ENCODE results near the gene SPATA2L. TPM values are rescaled to one million over a fixed set of nuclear protein-coding genes. Genes with fewer than 3 reads are reported as not detected.
A peak's percentile ranks its signal among the peaks of the same experiment; 100 is the strongest.

The SPATA2L gene
- total and polyA plus RNA-seq, 2 of the 8 experiments (the other 6 are each of a cell fraction or from before 2014, with no cell fraction given): 9.3 to 12.5 TPM

DNA sequence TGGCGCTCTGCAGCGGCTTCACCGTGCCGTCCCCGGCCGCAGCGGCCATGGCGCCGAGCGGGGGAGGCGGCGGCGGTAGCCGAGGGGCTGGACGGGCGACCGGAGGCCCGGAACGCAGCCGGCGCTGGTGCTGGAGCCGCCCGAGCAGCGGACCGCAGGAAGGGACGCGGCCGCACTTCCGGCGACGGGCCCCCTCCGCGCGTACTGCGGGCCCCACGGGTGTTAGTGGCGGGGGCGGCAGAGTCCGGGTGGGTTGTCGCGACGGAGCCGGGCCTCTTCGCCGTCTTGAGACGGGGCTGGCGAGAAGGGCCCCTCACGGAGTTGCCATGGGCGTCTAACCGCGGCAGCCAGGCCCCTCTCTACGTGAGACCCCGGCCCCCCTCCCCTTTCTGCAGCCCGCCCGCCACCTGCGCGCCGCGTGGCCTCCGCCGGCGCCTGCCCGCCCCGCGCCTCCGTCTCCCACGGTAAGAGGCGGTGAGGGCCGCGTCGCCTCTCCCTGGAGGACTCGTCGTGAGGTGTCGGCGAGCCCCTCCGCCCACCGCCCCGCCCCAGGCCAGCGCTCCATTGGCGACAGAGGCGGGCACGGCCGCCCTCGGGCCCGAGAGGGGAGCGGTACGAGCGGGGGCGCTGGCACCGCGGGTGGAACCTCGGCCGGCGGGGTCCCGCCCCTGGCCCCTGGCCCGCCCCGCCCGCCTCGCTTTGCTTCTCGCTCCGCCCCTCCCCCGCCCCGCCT is 19.5 kb upstream of the SPATA2L start, which contains the start of the genes VPS9D1 and ZNF276 (continued):
- TF ChIP-seq CREB1 (IDR thresholded peaks at IDR 0.05): peak; percentile 13
- peak; percentile 67; the same call in 1 of the 2 replicates for TF ChIP-seq SP4 (IDR thresholded peaks at IDR 0.05; ENCODE audit: low read length)
- TF ChIP-seq EP300 (IDR thresholded peaks at IDR 0.05; ENCODE audit: borderline replicate concordance in 1 of 2, low read depth in 2 of 2, low read length in 2 of 2): no peak

All from H1 (cell line).